Naive thymus-derived CD4-positive, alpha-beta T cell (primary cell): Measurements from ENCODE around the gene INPP5B. TPM values are rescaled to one million over a fixed set of nuclear protein-coding genes. Genes with fewer than 3 reads are reported as not detected.
A peak's percentile ranks its signal among the peaks of the same experiment; 100 is the strongest.
"Not testable (repeated sequence)": the region's sequence is repeated elsewhere in the genome, so short reads cannot be mapped to it uniquely, and the experiment has no call there.

Experiments
- ATAC-seq: fragments of 150-1000 bp; cut with Tn5 transposase; 2 replicates; pipeline ENCODE4 v1.10.0; 2021; ENCODE audit warnings: mild to moderate bottlenecking, moderate library complexity
- CTCF ChIA-PET: fragments of 350-600 bp; sonication (Branson Sonifier 250); formaldehyde crosslinking; loops from one replicate; lab custom pipeline; 2021; ENCODE audit warnings: antibody characterized with exemption; lab: Charles Lee
- POLR2A ChIA-PET: fragments of 350-600 bp; sonication (Branson Sonifier 250); formaldehyde crosslinking; loops from one replicate; lab custom pipeline; 2021; ENCODE audit warnings: antibody characterized with exemption, inconsistent platforms; lab: Charles Lee
- DNase-seq, 9 donors: peaks; one replicate each; pipeline versions ENCODE4 v3.0.0 to v3.0.0-alpha.2; 2020 to 2022; ENCODE audit warnings: mixed read lengths in 1 of 9
- H3K27ac ChIP-seq: one replicate; pipeline ENCODE4 v1.7.0; 2013; ENCODE audit warnings: mild to moderate bottlenecking, low read depth, low read length, moderate library complexity
- H3K27me3 ChIP-seq, 2 donors: one replicate each; pipeline ENCODE4 v1.7.0; 2013; ENCODE audit warnings: low read length in 2 of 2, mild to moderate bottlenecking in 2 of 2, moderate library complexity in 2 of 2; ENCODE audit not compliant: control insufficient read depth in 2 of 2, insufficient read depth in 2 of 2
- H3K36me3 ChIP-seq, 3 experiments: 1 replicate in 2 of 3; 2 replicates in 1 of 3; pipeline ENCODE4 v1.7.0; 2013; ENCODE audit warnings: low read length in 3 of 3, mild to moderate bottlenecking in 3 of 3, moderate library complexity in 1 of 3; ENCODE audit not compliant: insufficient read depth in 3 of 3, control insufficient read depth in 2 of 3
- H3K4me1 ChIP-seq, 2 donors: one replicate each; pipeline ENCODE4 v1.7.0; 2013; ENCODE audit warnings: low read length in 2 of 2, mild to moderate bottlenecking in 2 of 2, moderate library complexity in 1 of 2; ENCODE audit not compliant: control insufficient read depth in 2 of 2, insufficient read depth in 2 of 2
- H3K4me3 ChIP-seq: 2 replicates; pipeline ENCODE4 v1.7.0; 2013; ENCODE audit warnings: mild to moderate bottlenecking, low read length
- H3K9me3 ChIP-seq, 3 experiments: 1 replicate in 2 of 3; 2 replicates in 1 of 3; pipeline ENCODE4 v1.7.0; 2013; ENCODE audit warnings: low read length in 3 of 3; ENCODE audit not compliant: control insufficient read depth in 2 of 3
- H3K27ac Mint-ChIP-seq, 9 donors: one replicate each; pipeline ENCODE4 v1.8.0; 2020 to 2022; ENCODE audit warnings: mixed read lengths in 9 of 9, mild to moderate bottlenecking in 8 of 9, moderate library complexity in 5 of 9, inconsistent platforms in 2 of 9
- H3K27me3 Mint-ChIP-seq, 5 donors: one replicate each; pipeline ENCODE4 v1.8.0; 2021 to 2022; ENCODE audit warnings: mixed read lengths in 5 of 5, mild to moderate bottlenecking in 1 of 5
- H3K36me3 Mint-ChIP-seq, 5 donors: one replicate each; pipeline ENCODE4 v1.8.0; 2020 to 2022; ENCODE audit warnings: mixed read lengths in 5 of 5, mild to moderate bottlenecking in 3 of 5, inconsistent platforms in 1 of 5
- H3K4me1 Mint-ChIP-seq, 7 donors: one replicate each; pipeline ENCODE4 v1.8.0; 2020 to 2022; ENCODE audit warnings: mixed read lengths in 7 of 7, mild to moderate bottlenecking in 3 of 7, inconsistent platforms in 1 of 7
- H3K4me3 Mint-ChIP-seq, 10 donors: one replicate each; pipeline ENCODE4 v1.8.0; 2020 to 2022; ENCODE audit warnings: mild to moderate bottlenecking in 10 of 10, mixed read lengths in 10 of 10, moderate library complexity in 6 of 10, inconsistent platforms in 2 of 10
- H3K9me3 Mint-ChIP-seq, 11 donors: one replicate each; pipeline ENCODE4 v1.8.0; 2020 to 2022; ENCODE audit warnings: mixed read lengths in 11 of 11, mild to moderate bottlenecking in 4 of 11, inconsistent platforms in 1 of 11, moderate library complexity in 1 of 11
- intact Hi-C, 2 donors: fragments of 100-400 bp; cut with micrococcal nuclease; formaldehyde crosslinking; loops; one replicate each; pipeline ENCODE4 v1.15.1; 2023
- polyA plus RNA-seq, 2 donors: library from polyadenylated mRNA; unstranded; fragments of 300-500 nt; fragmentation: Illumina TruSeq; gene quantifications; one replicate each; pipeline ENCODE4 v1.2.3, GENCODE V29; 2021
- total RNA-seq, 6 experiments: library from RNA in 5 of 6; stranded (reverse) in 5 of 6; gene quantifications; 1 replicate in 5 of 6; 2 replicates in 1 of 6; pipeline ENCODE4 v1.2.3 and lab custom pipeline; 2021 to 2026

The INPP5B gene
- total and polyA plus RNA-seq, 7 experiments from 2014 or later, result 14.1 to 35.7 (median 28.0) TPM

- Mint-ChIP-seq H3K36me3 (peaks cover 1 to 19% (median 14%) of the 10 kb centered on the region in 5 donors), H3K9me3 (peaks cover 0 to 18% (median 5%) of the 10 kb centered on the region in 11 donors), H3K27ac (peak overlapping the region in 1 of 9 donors; percentile 5), H3K4me1 (peaks cover 0 to 10% (median 9%) of the 10 kb centered on the region in 7 donors), H3K4me3 (no peak overlapping the region), H3K27me3 (no peaks in the 10 kb centered on the region)
- H3K4me3 ChIP-seq, result no peak overlapping the region
- no peaks in the 10 kb centered on the region for H3K4me1 ChIP-seq
- ChIA-PET CTCF (no interaction called here), POLR2A (no interaction called here)
- peaks cover 0 to 16% (median 0%) of the 10 kb centered on the region in 3 experiments for H3K9me3 ChIP-seq
- DNase-seq (no peak), ATAC-seq (no peak)
- H3K36me3 ChIP-seq, result no peaks in the 10 kb centered on the region
- H3K27me3 ChIP-seq, result no peaks in the 10 kb centered on the region
- intact Hi-C loops, result no loop called here
- no peak overlapping the region for H3K27ac ChIP-seq
These were observed 43.9 kb downstream of the INPP5B start for GRCh38 chr1:37902983-37903382.

GRCh38 chr1:37901893-37902225 is 45.0 kb downstream of the INPP5B start:
- no peak overlapping the region for H3K27ac ChIP-seq
- Mint-ChIP-seq H3K4me1 (peaks cover 0 to 10% (median 8%) of the 10 kb centered on the region in 7 donors), H3K9me3 (peaks cover 0 to 7% (median under 1%) of the 10 kb centered on the region in 11 donors), H3K36me3 (peaks cover 0 to 14% (median 9%) of the 10 kb centered on the region in 5 donors), H3K4me3 (no peak overlapping the region), H3K27me3 (no peaks in the 10 kb centered on the region), H3K27ac (peak overlapping the region in 4 of 9 donors; percentile 2 to 74 (median 29))
- ChIA-PET POLR2A (no interaction called here), CTCF (no interaction called here)
- intact Hi-C loops, result no loop called here
- no peak overlapping the region for H3K4me3 ChIP-seq
- peaks cover 0 to 8% (median 0%) of the 10 kb centered on the region in 3 experiments for H3K9me3 ChIP-seq
- H3K36me3 ChIP-seq, result no peaks in the 10 kb centered on the region
- no peaks in the 10 kb centered on the region for H3K4me1 ChIP-seq
- ATAC-seq, result no peak
- H3K27me3 ChIP-seq, result no peaks in the 10 kb centered on the region
- DNase-seq, result no peak

- peaks cover 0 to 5% (median 0%) of the 10 kb centered on the region in 3 experiments for H3K9me3 ChIP-seq
- H3K4me3 ChIP-seq, result no peak overlapping the region
- ChIA-PET POLR2A (no interaction called here), CTCF (no interaction called here)
- peaks cover 0 to 10% (median 9%) of the 10 kb centered on the region in 5 donors for H3K36me3 Mint-ChIP-seq
- H3K4me3 Mint-ChIP-seq, result no peak overlapping the region
- H3K4me1 ChIP-seq, result no peaks in the 10 kb centered on the region
- H3K9me3 Mint-ChIP-seq, result peaks cover 0 to 3% (median 0%) of the 10 kb centered on the region in 11 donors
- no peaks in the 10 kb centered on the region for H3K27me3 Mint-ChIP-seq
- H3K27ac ChIP-seq, result no peak overlapping the region
- ATAC-seq, result peak; percentile 45
- peak overlapping the region in 5 of 9 donors; percentile 2 to 74 (median 43) for H3K27ac Mint-ChIP-seq
- no peaks in the 10 kb centered on the region for H3K36me3 ChIP-seq
- intact Hi-C loops, result no loop called here
- DNase-seq, result no peak
- peaks cover 0 to 10% (median 8%) of the 10 kb centered on the region in 7 donors for H3K4me1 Mint-ChIP-seq
- no peaks in the 10 kb centered on the region for H3K27me3 ChIP-seq
These were observed 45.5 kb downstream of the INPP5B start for GRCh38 chr1:37901191-37901892.

- CTCF ChIA-PET, result interaction anchor here (0.5 kb wide), 1 partner anchor 93 kb away, joined by 3 read pairs; no protein-coding TSS in a partner anchor
These were observed 49.3 kb downstream of the INPP5B start for GRCh38 chr1:37897563-37897962.

GRCh38 chr1:37893673-37894072 is 53.2 kb downstream of the INPP5B start:
- Histone ChIP-seq H3K36me3 (peaks cover 0 to 14% (median 9%) of the 10 kb centered on the region in 3 experiments), H3K27ac (no peak overlapping the region), H3K4me3 (no peak overlapping the region), H3K9me3 (no peaks in the 10 kb centered on the region), H3K4me1 (no peaks in the 10 kb centered on the region), H3K27me3 (no peaks in the 10 kb centered on the region)
- Mint-ChIP-seq H3K4me3 (no peak overlapping the region), H3K27me3 (no peaks in the 10 kb centered on the region), H3K36me3 (peaks cover 6 to 15% (median 10%) of the 10 kb centered on the region in 5 donors), H3K4me1 (peaks cover 0 to 10% (median 4%) of the 10 kb centered on the region in 7 donors), H3K9me3 (peaks cover 0 to 6% (median 0%) of the 10 kb centered on the region in 11 donors), H3K27ac (peak overlapping the region in 5 of 9 donors; percentile 3 to 75 (median 23))
- ATAC-seq (no peak), DNase-seq (no peak)
- intact Hi-C loops, result loop anchor here in 1 of 2 donors (5.0 kb wide), 1 partner anchor 39 kb away; no protein-coding TSS in a partner anchor
- CTCF ChIA-PET, result interaction anchor here (0.6 kb wide), 2 partner anchors 291 to 478 kb away, joined by 3 to 7 read pairs; no protein-coding TSS in a partner anchor
- POLR2A ChIA-PET, result no interaction called here

More at GRCh38 chr1:37897563-37897962, 49.3 kb downstream of the INPP5B start:
- H3K36me3 ChIP-seq, DNase-seq, intact Hi-C loops, H3K27ac Mint-ChIP-seq, H3K9me3 Mint-ChIP-seq, H3K4me3 ChIP-seq, H3K9me3 ChIP-seq, H3K27me3 Mint-ChIP-seq, H3K27ac ChIP-seq, H3K4me1 ChIP-seq, H3K4me3 Mint-ChIP-seq, POLR2A ChIA-PET, H3K27me3 ChIP-seq, ATAC-seq: not testable (repeated sequence)
- Mint-ChIP-seq H3K36me3 (peaks cover 6 to 16% (median 12%) of the 10 kb centered on the region in 5 donors), H3K4me1 (peaks cover 0 to 12% (median 9%) of the 10 kb centered on the region in 7 donors)

- peak overlapping the region in 7 of 9 donors; percentile 1 to 70 (median 36) for H3K27ac Mint-ChIP-seq
- peaks cover 6 to 28% (median 12%) of the 10 kb centered on the region in 5 donors for H3K36me3 Mint-ChIP-seq
- no peak for ATAC-seq
- ChIA-PET CTCF (no interaction called here), POLR2A (no interaction called here)
- Histone ChIP-seq H3K36me3 (peaks cover 0 to 27% (median 18%) of the 10 kb centered on the region in 3 experiments), H3K9me3 (no peaks in the 10 kb centered on the region), H3K27ac (peak overlapping the region; percentile 14), H3K4me1 (no peaks in the 10 kb centered on the region), H3K4me3 (no peak overlapping the region), H3K27me3 (no peaks in the 10 kb centered on the region)
- intact Hi-C loops, result loop anchor here in 1 of 2 donors (5.0 kb wide), 1 partner anchor 40 kb away; no protein-coding TSS in a partner anchor
- H3K4me1 Mint-ChIP-seq, result peaks cover 0 to 10% (median 4%) of the 10 kb centered on the region in 7 donors
- DNase-seq, result no peak
- H3K27me3 Mint-ChIP-seq, result no peaks in the 10 kb centered on the region
- no peak overlapping the region for H3K4me3 Mint-ChIP-seq
- H3K9me3 Mint-ChIP-seq, result peaks cover 0 to 6% (median 0%) of the 10 kb centered on the region in 11 donors
These were observed 54.5 kb downstream of the INPP5B start for GRCh38 chr1:37892151-37893047.
